ENCODE results near the gene EIF1. TPM values are rescaled to one million over a fixed set of nuclear protein-coding genes. Genes with fewer than 3 reads are reported as not detected.

EIF1 gene
- total RNA-seq, 1 experiment from 2014 or later: 481 TPM

GRCh38 chr17:41649923-41650519, 38.7 kb upstream of the EIF1 start (continued):
- TF ChIP-seq ARID4B (CRISPR knock-in tag; IDR thresholded peaks at IDR 0.05; ENCODE audit: borderline replicate concordance) (no peak), PRRX2 (CRISPR knock-in tag; IDR thresholded peaks at IDR 0.05) (no peak), JAZF1 (CRISPR knock-in tag; IDR thresholded peaks at IDR 0.05) (no peak), ATF3 (CRISPR knock-in tag; conservative IDR thresholded peaks at IDR 0.05) (no peak)

- Mint-ChIP-seq H3K36me3 (no peaks in the 10 kb centered on the region), H3K27ac (no peak overlapping the region), H3K4me3 (no peak overlapping the region), H3K9me3 (no peaks in the 10 kb centered on the region), H3K27me3 (ENCODE audit: low read depth) (no peaks in the 10 kb centered on the region), H3K4me1 (peaks cover 10% of the 10 kb centered on the region)
- ChIA-PET CTCF (interaction anchor here (0.5 to 16.2 kb wide), 8 partner anchors 13 to 163 kb away, joined by 3 to 374 read pairs (median 4); partner anchors contain the start of gene KRT36), POLR2A (interaction anchor here (0.6 to 1.6 kb wide), 2 partner anchors 123 to 150 kb away, joined by 3 read pairs; partner anchors contain the start of gene KRT19)
- DNase-seq (ENCODE audit: low spot score) (no peak), ATAC-seq (no peak)
- no peak for TF ChIP-seq CTCF (IDR thresholded peaks at IDR 0.05)
- no peak for TF ChIP-seq SMAD4 (CRISPR knock-in tag; IDR thresholded peaks at IDR 0.05)
- no peak for TF ChIP-seq NR3C1 (CRISPR knock-in tag; conservative IDR thresholded peaks at IDR 0.05; ENCODE audit: low read depth)
- TF ChIP-seq MAX (CRISPR knock-in tag; IDR thresholded peaks at IDR 0.05): no peak
- TF ChIP-seq ARID4B (CRISPR knock-in tag; IDR thresholded peaks at IDR 0.05; ENCODE audit: borderline replicate concordance): no peak
- TF ChIP-seq HMGA2 (CRISPR knock-in tag; IDR thresholded peaks at IDR 0.05): no peak
- no peak for TF ChIP-seq PRRX2 (CRISPR knock-in tag; IDR thresholded peaks at IDR 0.05)
- TF ChIP-seq NR1H2 (CRISPR knock-in tag; IDR thresholded peaks at IDR 0.05): no peak
- no peak for TF ChIP-seq NR2C2 (CRISPR knock-in tag; IDR thresholded peaks at IDR 0.05)
- TF ChIP-seq TEAD4 (CRISPR knock-in tag; IDR thresholded peaks at IDR 0.05): no peak
- no peak for TF ChIP-seq ATF3 (CRISPR knock-in tag; conservative IDR thresholded peaks at IDR 0.05)
- no peak for TF ChIP-seq PRDM15 (CRISPR knock-in tag; IDR thresholded peaks at IDR 0.05)
- TF ChIP-seq FOXJ3 (CRISPR knock-in tag; IDR thresholded peaks at IDR 0.05; ENCODE audit: borderline replicate concordance): no peak
- no peak for TF ChIP-seq E2F4 (CRISPR knock-in tag; IDR thresholded peaks at IDR 0.05; ENCODE audit: borderline replicate concordance, low read depth)
- TF ChIP-seq TCF7 (CRISPR knock-in tag; IDR thresholded peaks at IDR 0.05; ENCODE audit: low read depth): no peak
Measured at GRCh38 chr17:41650794-41651624, 37.7 kb upstream of the EIF1 start.

All from WTC11 (cell line).